Measurements from ENCODE around the gene FOXP1. TPM values are rescaled to one million over a fixed set of nuclear protein-coding genes. Genes with fewer than 3 reads are reported as not detected.

Gene FOXP1
- total RNA-seq, 2 donors from 2014 or later = 101 to 171 TPM

DNA sequence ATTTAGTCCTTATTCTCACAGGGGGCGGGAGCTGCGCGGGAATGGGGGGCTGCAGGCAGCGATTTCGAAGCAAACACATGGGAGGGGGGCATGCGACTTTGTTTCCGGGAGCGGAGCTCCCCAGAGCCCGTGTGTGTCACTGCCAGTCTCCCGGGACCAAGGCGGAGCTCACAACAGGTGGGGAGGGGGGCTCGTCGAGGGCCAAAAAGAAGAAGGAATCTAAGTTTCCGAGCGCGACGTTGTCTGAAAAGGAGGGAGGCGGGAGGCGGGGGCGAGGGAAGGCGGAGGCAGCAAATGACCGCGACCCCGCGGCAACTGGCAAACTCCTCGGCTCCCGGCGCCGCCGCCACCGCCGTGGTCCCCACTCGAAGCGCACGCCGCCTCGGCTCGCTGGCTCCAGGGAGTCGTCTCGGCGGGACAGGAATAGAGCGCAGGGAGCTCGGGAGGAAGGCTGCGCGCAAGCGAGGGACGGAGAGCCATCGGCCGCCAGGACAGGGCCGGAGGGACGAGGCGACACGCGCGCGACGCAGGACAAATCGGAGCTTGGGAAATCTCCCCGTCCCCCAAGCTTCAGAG, 1.4 kb downstream of the FOXP1 start:
- peak; percentile 31 for ATAC-seq (replicated peaks)
- Mint-ChIP-seq H3K27me3 (no peaks in the 10 kb centered on the region), H3K9me3 (no peaks in the 10 kb centered on the region), H3K36me3 (ENCODE audit: low read depth) (peaks cover 44% of the 10 kb centered on the region), H3K4me1 (peaks cover 19% of the 10 kb centered on the region), H3K27ac (peak overlapping the region; percentile 97), H3K4me3 (peak overlapping the region; percentile 94)

GRCh38 chr3:71581457-71582035, 2.0 kb downstream of the FOXP1 start:
- peak; percentile 34 for ATAC-seq (replicated peaks)
- no peaks in the 10 kb centered on the region for H3K9me3 Mint-ChIP-seq
- H3K4me1 Mint-ChIP-seq = peaks cover 18% of the 10 kb centered on the region
- peak overlapping the region; percentile 97 for H3K27ac Mint-ChIP-seq
- peaks cover 44% of the 10 kb centered on the region for H3K36me3 Mint-ChIP-seq (ENCODE audit: low read depth)
- peak overlapping the region; percentile 94 for H3K4me3 Mint-ChIP-seq
- no peaks in the 10 kb centered on the region for H3K27me3 Mint-ChIP-seq

DNA sequence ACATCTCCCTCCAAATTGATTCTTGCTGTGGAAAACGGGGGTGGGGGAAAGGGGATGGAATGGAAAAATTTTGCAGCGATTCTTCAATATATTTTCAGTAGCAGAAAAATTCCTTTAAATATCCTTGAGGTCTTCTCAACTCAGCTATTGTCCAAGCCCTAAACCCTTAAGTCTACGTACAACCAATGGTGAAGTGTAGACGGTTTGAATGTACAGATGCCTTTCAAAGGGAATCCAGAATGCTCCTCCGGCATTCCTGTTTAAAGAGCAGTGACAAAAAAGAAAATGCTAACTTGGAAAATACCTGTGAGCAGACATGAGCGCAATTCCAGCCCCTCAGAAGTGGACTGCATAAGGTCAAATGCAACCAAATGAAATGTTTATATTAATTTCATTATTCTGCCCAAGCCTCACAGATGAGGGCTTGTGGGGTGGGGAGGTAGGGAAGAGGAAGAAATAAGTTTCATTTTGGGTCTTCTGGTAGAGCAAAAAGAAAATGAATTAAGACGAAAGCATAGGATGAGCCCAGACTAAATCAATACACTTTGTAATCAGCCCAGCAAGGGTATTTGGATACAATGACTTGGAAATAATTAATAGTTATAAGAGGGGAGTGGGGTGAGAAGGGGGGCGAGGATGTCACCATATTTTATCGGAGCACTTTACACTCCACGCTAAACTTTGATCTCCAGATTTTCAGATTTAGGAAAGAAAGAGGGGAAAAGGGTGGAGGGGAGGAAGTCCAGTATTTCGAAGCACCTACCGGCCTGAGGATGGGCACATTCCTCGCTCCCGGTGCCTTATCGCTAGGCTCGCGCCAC, 2.7 kb downstream of the FOXP1 start:
- Mint-ChIP-seq H3K27me3 (no peaks in the 10 kb centered on the region), H3K27ac (peak overlapping the region; percentile 97), H3K9me3 (no peaks in the 10 kb centered on the region), H3K36me3 (ENCODE audit: low read depth) (peaks cover 44% of the 10 kb centered on the region), H3K4me3 (peak overlapping the region; percentile 94), H3K4me1 (peaks cover 14% of the 10 kb centered on the region)
- no peak for ATAC-seq (replicated peaks)

- H3K27me3 Mint-ChIP-seq = no peaks in the 10 kb centered on the region
- ATAC-seq (replicated peaks) = no peak
- no peaks in the 10 kb centered on the region for H3K9me3 Mint-ChIP-seq
- H3K36me3 Mint-ChIP-seq (ENCODE audit: low read depth) = peaks cover 42% of the 10 kb centered on the region
- H3K4me1 Mint-ChIP-seq = peaks cover 13% of the 10 kb centered on the region
- no peak overlapping the region for H3K27ac Mint-ChIP-seq
- H3K4me3 Mint-ChIP-seq = peak overlapping the region; percentile 94
These were observed 3.6 kb downstream of the FOXP1 start for GRCh38 chr3:71579935-71580406.

DNA sequence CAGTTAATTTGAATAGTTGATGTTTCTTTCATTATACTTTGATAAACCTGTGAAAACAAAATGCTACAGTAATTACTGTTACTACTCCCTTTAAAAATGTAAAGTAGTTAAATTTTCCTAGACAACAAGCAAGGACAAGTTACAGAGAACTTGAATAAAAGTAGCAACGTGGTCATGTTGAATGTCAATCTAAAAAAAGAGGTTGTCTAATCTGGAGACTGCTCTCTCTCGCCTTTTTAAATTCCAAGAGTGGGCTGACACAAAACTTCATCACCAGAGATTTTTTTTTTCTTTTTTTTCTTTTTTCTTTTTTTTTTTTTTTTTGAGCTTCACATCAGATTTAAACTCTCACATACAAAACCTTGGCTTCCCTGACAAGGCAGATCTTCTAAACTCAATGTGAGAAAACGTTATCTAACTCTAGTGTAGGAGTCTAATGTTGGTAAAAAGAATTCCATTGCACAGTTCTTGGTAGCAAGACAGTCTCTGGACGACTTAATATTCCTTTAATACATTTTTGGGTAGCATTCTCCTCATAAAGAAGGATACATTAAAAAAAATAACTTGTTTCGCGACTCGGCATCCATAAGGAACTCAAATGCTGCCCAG, 4.1 kb downstream of the FOXP1 start:
- Mint-ChIP-seq H3K27me3 (no peaks in the 10 kb centered on the region), H3K4me3 (peak overlapping the region; percentile 94), H3K9me3 (no peaks in the 10 kb centered on the region), H3K4me1 (peaks cover 7% of the 10 kb centered on the region), H3K36me3 (ENCODE audit: low read depth) (peaks cover 37% of the 10 kb centered on the region), H3K27ac (no peak overlapping the region)
- no peak for ATAC-seq (replicated peaks)

- Mint-ChIP-seq H3K36me3 (ENCODE audit: low read depth) (peaks cover 27% of the 10 kb centered on the region), H3K27me3 (no peaks in the 10 kb centered on the region), H3K4me1 (peaks cover 4% of the 10 kb centered on the region), H3K27ac (no peak overlapping the region), H3K9me3 (no peaks in the 10 kb centered on the region), H3K4me3 (no peak overlapping the region)
- no peak for ATAC-seq (replicated peaks)
These were observed 5.3 kb downstream of the FOXP1 start for GRCh38 chr3:71578054-71578751.

DNA sequence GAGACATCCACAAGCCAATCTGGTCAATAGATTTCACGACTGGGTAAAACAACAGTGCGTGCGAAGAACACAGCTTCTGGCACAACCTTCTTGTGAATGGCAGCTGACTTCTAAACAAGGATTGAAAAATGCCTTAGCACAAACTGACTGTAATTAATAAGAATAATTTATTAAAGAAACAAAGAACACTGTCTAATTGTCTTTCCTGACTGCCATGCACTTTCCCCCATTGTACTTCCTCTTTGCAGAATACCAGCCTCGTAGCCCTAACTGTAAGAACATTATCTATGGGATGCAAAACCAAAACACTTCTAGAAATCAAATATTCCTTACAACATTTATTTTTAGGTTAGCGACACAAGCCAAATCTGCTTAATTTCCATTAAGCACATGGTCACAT, 6.5 kb downstream of the FOXP1 start:
- ATAC-seq (replicated peaks) = no peak
- Mint-ChIP-seq H3K36me3 (ENCODE audit: low read depth) (peaks cover 20% of the 10 kb centered on the region), H3K27me3 (no peaks in the 10 kb centered on the region), H3K4me1 (peaks cover 4% of the 10 kb centered on the region), H3K9me3 (no peaks in the 10 kb centered on the region), H3K4me3 (no peak overlapping the region), H3K27ac (no peak overlapping the region)

- H3K27me3 Mint-ChIP-seq = no peaks in the 10 kb centered on the region
- peaks cover 15% of the 10 kb centered on the region for H3K36me3 Mint-ChIP-seq (ENCODE audit: low read depth)
- H3K9me3 Mint-ChIP-seq = no peaks in the 10 kb centered on the region
- H3K4me3 Mint-ChIP-seq = no peak overlapping the region
- no peaks in the 10 kb centered on the region for H3K4me1 Mint-ChIP-seq
- no peak for ATAC-seq (replicated peaks)
- H3K27ac Mint-ChIP-seq = no peak overlapping the region
These were observed 8.1 kb downstream of the FOXP1 start for GRCh38 chr3:71575433-71575832.

GRCh38 chr3:71573181-71573580, 10.3 kb downstream of the FOXP1 start:
- no peak overlapping the region for H3K27ac Mint-ChIP-seq
- no peaks in the 10 kb centered on the region for H3K27me3 Mint-ChIP-seq
- no peaks in the 10 kb centered on the region for H3K4me1 Mint-ChIP-seq
- H3K9me3 Mint-ChIP-seq = no peaks in the 10 kb centered on the region
- no peak overlapping the region for H3K4me3 Mint-ChIP-seq
- peaks cover 14% of the 10 kb centered on the region for H3K36me3 Mint-ChIP-seq (ENCODE audit: low read depth)
- no peak for ATAC-seq (replicated peaks)

DNA sequence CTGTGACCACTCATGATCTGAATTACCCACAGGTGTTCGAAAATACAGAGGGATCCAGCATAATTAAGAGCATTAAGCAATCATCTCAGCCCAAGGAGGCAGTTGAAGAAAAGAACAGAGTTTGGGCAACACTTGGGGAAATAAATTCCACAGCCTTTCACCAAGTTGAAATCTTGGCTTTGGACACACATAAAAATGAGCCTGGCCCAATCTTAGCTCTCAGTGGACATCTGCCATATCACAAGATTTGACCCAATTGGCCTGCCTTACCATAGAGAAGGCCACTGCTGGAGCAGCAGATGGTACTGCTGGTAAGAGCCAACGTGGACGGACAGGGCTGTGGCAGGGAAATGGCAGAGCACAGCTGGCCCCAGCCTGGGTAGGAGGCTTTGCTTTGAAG, 13.0 kb downstream of the FOXP1 start:
- H3K36me3 Mint-ChIP-seq (ENCODE audit: low read depth) = peaks cover 11% of the 10 kb centered on the region
- H3K9me3 Mint-ChIP-seq = no peaks in the 10 kb centered on the region
- H3K4me1 Mint-ChIP-seq = peaks cover 5% of the 10 kb centered on the region
- no peak overlapping the region for H3K4me3 Mint-ChIP-seq
- H3K27me3 Mint-ChIP-seq = no peaks in the 10 kb centered on the region
- H3K27ac Mint-ChIP-seq = no peak overlapping the region
- ATAC-seq (replicated peaks) = no peak

DNA sequence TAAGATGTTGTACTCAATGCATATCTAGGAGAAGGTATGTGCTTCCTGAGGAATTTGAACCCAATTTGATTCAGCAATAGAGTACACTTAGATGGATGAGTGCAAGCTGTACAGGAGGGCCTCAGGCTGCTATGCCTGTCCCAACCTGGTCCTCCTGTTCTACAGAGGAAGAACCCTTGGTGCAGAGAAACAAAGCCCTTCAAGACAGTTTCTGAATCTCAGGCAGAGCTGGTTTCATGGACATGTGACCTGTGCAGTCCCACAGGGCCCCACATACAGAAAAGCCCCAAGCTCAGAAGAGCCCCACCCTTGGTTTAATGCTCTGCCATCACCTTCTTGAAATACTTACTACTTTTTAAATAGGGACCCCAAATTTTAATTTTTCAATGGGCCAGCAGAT, 15.3 kb downstream of the FOXP1 start:
- no peak overlapping the region for H3K27ac Mint-ChIP-seq
- H3K9me3 Mint-ChIP-seq = no peaks in the 10 kb centered on the region
- no peak overlapping the region for H3K4me3 Mint-ChIP-seq
- H3K4me1 Mint-ChIP-seq = peaks cover 5% of the 10 kb centered on the region
- no peak for ATAC-seq (replicated peaks)
- H3K36me3 Mint-ChIP-seq (ENCODE audit: low read depth) = peaks cover 13% of the 10 kb centered on the region
- H3K27me3 Mint-ChIP-seq = no peaks in the 10 kb centered on the region

DNA sequence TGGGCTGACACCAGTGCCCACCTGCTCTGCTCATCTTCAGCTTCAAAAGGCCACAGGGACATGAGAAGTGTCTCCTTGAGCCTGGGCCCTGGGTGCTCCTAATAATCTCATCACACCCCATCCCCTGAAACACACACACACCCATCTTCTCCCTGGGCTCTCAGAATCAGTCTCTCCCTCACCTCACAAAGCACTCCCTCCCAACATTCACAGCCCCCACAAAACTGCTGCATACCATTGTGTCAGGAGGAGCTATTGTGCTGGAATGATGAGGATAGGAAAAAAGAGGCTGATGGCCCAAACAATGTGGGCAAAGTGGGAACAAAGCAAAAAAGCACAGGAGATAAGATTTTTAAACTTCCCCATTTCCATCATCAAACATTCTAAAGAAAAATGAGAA, 16.8 kb downstream of the FOXP1 start:
- Mint-ChIP-seq H3K9me3 (no peaks in the 10 kb centered on the region), H3K4me1 (peaks cover 5% of the 10 kb centered on the region), H3K27ac (no peak overlapping the region), H3K27me3 (no peaks in the 10 kb centered on the region), H3K4me3 (no peak overlapping the region), H3K36me3 (ENCODE audit: low read depth) (peaks cover 12% of the 10 kb centered on the region)
- ATAC-seq (replicated peaks) = no peak

DNA sequence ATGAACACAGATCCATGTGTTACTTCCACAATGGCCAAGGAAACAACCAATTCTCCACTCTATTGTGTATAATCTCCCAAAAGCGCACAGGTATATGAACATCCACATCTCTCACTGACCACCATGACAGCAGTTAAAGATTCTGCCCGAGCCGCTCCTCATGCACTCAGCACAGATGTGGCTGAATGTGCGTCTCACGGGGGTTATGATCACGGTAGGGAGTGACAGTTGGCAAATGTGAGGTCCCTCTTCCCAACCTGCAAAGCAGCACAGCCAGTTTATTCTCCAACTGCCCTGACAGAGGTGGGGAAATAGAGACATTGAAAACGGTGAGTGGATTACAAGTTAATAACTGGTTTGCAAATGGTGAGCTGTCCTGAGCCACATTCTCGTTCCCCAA, 17.6 kb downstream of the FOXP1 start:
- Mint-ChIP-seq H3K27ac (no peak overlapping the region), H3K4me1 (peaks cover 5% of the 10 kb centered on the region), H3K36me3 (ENCODE audit: low read depth) (peaks cover 6% of the 10 kb centered on the region), H3K27me3 (no peaks in the 10 kb centered on the region), H3K9me3 (no peaks in the 10 kb centered on the region), H3K4me3 (no peak overlapping the region)
- ATAC-seq (replicated peaks) = no peak

DNA sequence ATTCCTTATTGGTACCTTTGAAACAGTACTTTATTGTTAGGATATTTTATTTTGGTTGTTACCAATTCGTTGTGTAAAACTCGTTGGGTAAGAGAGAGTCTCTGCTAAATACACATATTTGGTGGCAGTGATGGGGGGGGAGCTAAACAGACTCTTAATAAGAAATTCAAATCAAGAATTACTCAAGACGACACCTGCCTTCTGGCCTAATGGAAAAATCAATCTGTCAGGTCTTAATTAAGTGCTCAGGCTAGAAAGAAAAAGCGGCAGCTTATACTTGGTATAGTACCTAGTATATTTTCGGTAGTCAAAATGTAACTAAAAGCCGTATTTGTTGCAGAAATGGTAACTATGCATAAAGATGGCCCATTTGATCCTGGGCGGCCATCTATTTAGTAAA, 18.2 kb downstream of the FOXP1 start:
- Mint-ChIP-seq H3K4me1 (peaks cover 5% of the 10 kb centered on the region), H3K9me3 (no peaks in the 10 kb centered on the region)
- no peak for ATAC-seq (replicated peaks)

More for the DNA sequence above, 18.2 kb downstream of the FOXP1 start:
- peaks cover 9% of the 10 kb centered on the region for H3K36me3 Mint-ChIP-seq (ENCODE audit: low read depth)
- H3K27me3 Mint-ChIP-seq = no peaks in the 10 kb centered on the region
- H3K27ac Mint-ChIP-seq = no peak overlapping the region
- H3K4me3 Mint-ChIP-seq = no peak overlapping the region

Measured in activated T-helper 17 cell treated with anti-CD3 and anti-CD28 coated beads, Interleukin-2, amount 50 U/mL, for 72 hours (primary cell).